Embryonic facial prominence (tissue), 1 donor: ENCODE measurements around the gene TGM1.
"Not testable (repeated sequence)": the region's sequence is repeated elsewhere in the genome, so short reads cannot be mapped to it uniquely, and the experiment has no call there.

Experiments used
- DNase-seq: peaks from one replicate; pipeline ENCODE4 v3.0.0-alpha.2; 2016; ENCODE audit errors: extremely low spot score

Gene TGM1

DNA sequence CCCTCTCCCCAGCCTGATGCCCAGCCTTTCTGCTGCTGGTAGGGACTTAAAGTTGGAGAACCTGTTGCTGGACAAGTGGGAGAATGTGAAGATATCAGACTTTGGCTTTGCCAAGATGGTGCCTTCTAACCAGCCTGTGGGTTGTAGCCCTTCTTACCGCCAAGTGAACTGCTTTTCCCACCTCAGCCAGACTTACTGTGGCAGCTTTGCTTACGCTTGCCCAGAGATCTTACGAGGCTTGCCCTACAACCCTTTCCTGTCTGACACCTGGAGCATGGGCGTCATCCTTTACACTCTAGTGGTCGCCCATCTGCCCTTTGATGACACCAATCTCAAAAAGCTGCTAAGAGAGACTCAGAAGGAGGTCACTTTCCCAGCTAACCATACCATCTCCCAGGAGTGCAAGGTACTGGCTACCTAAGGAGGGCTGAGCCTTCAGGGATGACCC is 55.8 kb downstream of the TGM1 start:
- DNase-seq: no peak

DNA sequence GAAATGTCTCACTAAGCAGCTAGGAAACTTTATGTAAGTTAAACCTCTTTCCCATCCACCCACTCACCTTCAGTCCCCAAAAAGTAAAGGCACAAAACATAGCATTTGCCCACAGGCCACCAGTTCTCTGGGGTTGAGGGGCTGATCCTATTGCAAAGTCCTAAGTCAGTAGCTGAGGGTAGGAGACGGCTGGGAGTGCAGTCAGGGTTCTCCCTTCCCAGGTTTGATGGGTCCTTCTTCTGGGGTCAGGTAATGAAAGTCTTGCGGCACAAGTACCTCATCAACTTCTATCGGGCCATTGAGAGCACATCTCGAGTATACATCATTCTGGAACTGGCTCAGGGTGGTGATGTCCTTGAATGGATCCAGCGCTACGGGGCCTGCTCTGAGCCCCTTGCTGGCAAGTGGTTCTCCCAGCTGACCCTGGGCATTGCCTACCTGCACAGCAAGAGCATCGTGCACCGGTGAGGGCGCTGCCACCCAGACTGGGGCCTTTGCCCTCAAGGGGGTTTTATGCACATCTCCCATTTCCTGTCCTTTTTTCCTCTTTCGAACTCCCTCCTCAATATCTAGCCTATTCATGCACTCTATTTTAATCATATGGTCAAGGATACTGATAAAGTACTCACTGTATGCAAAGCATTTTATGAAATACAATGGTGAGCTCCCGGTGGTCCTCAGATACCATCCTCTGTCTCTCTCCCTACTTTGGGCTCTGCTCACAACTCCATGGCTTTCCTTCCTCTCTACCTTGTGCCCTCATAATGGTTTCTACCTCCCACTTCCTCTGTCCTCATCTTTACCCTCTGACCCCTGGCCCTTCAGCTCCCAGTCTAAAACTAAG is 56.5 kb downstream of the TGM1 start:
- no peak for DNase-seq

DNA sequence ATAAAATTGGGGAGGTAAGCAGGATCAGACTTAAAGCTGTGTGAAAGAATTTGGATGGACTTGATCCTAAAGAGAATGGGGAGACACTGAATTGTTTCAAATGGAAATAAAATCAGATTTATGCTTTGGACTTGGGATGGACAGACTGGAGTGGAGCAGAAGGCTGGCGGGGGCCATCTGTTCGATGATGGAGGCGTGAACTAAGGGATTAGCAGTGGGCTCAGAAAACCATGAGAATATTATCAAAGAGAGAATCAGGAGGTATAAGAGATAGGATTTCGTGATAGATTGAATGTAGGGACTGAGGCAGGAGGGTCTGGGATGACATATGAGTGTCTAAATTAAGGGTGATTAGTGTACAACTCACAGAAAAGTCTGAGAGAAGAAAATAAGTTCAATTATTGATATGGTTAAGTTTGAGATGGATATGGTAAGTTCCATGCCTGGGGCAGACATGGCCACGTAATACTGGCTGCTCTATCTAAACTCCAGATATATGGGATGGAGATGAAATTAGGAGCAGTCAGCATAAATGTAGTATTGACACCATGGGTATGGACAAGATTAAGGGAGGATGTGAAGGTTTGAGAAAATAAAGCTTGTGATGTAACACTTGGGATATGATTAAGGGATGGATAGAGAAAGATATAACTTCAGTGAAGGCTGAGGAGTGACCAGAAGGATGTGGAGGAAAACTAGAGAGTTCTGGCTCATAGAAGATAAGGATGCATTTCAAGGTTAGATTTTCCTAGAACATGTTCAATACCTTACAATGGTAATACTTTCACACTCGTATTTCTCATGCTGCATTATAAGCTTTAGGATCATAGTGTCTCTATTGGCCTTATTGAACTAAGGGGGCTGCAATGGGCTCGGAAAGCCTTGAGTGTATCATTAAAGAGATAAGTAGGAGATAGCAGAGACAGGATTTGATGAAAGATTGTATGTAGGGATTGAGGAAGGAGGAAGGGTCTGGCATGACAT is 58.5 kb downstream of the TGM1 start:
- DNase-seq: no peak

DNA sequence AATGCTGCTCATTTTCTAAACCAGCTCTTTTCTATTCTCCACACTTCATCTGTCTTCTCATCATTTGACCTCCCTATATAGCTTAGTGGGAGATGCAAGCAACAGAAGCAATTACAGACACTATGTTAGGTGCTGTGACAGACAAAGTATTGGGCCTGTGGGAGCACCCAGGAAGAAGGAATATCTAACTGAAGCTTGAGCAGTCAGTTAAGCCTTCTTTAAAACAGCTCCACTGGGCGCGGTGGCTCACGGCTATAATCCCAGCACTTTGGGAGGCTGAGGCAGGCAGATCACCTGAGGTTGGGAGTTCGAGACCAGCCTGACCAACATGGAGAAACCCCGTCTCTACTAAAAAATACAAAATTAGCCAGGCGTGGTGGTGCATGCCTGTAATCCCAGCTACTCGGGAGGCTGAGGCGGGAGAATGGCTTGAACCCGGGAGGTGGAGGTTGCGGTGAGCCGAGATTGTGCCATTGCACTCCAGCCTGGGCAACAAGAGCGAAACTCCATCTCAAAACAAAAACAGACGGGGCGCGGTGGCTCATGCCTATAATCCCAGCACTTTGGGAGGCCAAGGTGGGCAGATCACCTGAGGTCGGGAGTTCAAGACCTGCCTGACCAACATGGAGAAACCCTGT is 59.6 kb downstream of the TGM1 start:
- not testable (repeated sequence) for DNase-seq

DNA sequence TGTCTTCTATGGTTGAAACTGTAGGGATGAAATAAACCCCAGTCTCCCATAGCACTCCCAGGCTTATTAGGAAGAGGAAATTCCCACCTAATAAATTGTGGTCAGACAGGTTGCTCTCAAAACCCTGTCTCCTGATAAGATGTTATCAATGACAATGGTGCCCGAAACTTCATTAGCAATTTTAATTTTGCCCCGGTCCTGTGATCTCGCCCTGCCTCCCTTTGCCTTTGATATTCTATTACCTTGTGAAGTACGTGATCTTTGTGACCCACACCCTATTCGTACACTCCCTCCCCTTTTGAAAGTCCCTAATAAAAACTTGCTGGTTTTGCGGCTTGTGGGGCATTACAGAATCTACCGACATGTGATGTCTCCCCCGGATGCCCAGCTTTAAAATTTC is 60.4 kb downstream of the TGM1 start:
- not testable (repeated sequence) for DNase-seq
